HepG2 (cell line): ENCODE data around the gene RAD23A. TPM values are rescaled to one million over a fixed set of nuclear protein-coding genes. Genes with fewer than 3 reads are reported as not detected.

Experiments
- ADNP ChIP-seq: sonication (generic); formaldehyde crosslinking; IDR thresholded peaks from 2 replicates; pipeline ENCODE4 v1.4.0; 2020; ENCODE audit warnings: missing genetic modification reagents
- CBX5 ChIP-seq: sonication (generic); formaldehyde crosslinking; IDR thresholded peaks from 2 replicates; pipeline ENCODE4 v1.4.0; 2020; ENCODE audit warnings: missing genetic modification reagents, borderline replicate concordance
- CEBPB ChIP-seq: IDR thresholded peaks from 2 replicates; pipeline ENCODE4 v1.6.1; 2011; ENCODE audit warnings: low read depth, low read length, improper control_type of control experiment, borderline replicate concordance
- HMG20A ChIP-seq: IDR thresholded peaks from 2 replicates; pipeline ENCODE4 v1.6.1; 2016; ENCODE audit warnings: borderline replicate concordance
- HNRNPH1 ChIP-seq: fragments of 200-400 bp; formaldehyde crosslinking; optimal IDR thresholded peaks from 2 replicates; pipeline ENCODE3; 2017; ENCODE audit warnings: mild to moderate bottlenecking, low read depth, low read length
- JUNB ChIP-seq: sonication (generic); formaldehyde crosslinking; IDR thresholded peaks from 2 replicates; pipeline ENCODE4 v1.8.0; 2022; ENCODE audit warnings: missing genetic modification reagents, mild to moderate bottlenecking, borderline replicate concordance
- KLF11 ChIP-seq: IDR thresholded peaks from 2 replicates; pipeline ENCODE4 v1.6.1; 2016; ENCODE audit warnings: missing compliant biosample characterization
- KLF16 ChIP-seq, 2 experiments: sonication (generic) in 1 of 2; formaldehyde crosslinking in 1 of 2; IDR thresholded peaks; 2 replicates each; pipeline versions ENCODE4 v1.6.1 to v1.8.0; 2016 to 2023; ENCODE audit warnings: missing genetic modification reagents in 2 of 2, missing compliant biosample characterization in 1 of 2
- POLR2AphosphoS5 ChIP-seq: IDR thresholded peaks from 2 replicates; pipeline ENCODE4 v1.6.1; 2012; ENCODE audit warnings: low read depth, low read length
- SP140L ChIP-seq: sonication (generic); formaldehyde crosslinking; IDR thresholded peaks from 2 replicates; pipeline ENCODE4 v1.4.0; 2020; ENCODE audit warnings: missing genetic modification reagents, borderline replicate concordance
- YEATS2 ChIP-seq: sonication (generic); formaldehyde crosslinking; IDR thresholded peaks from 2 replicates; pipeline ENCODE4 v1.4.0; 2020; ENCODE audit warnings: missing genetic modification reagents, borderline replicate concordance
- ZNF235 ChIP-seq: sonication (generic); formaldehyde crosslinking; IDR thresholded peaks from 2 replicates; pipeline ENCODE4 v1.8.1; 2023; ENCODE audit warnings: mild to moderate bottlenecking, missing genetic modification reagents, borderline replicate concordance
- ZNF607 ChIP-seq: sonication (generic); formaldehyde crosslinking; IDR thresholded peaks from 2 replicates; pipeline ENCODE4 v1.5.1; 2020; ENCODE audit warnings: missing genetic modification reagents, mild to moderate bottlenecking, borderline replicate concordance
- ZNF839 ChIP-seq: sonication (generic); formaldehyde crosslinking; IDR thresholded peaks from 2 replicates; pipeline ENCODE4 v1.4.0; 2020; ENCODE audit warnings: missing genetic modification reagents, mild to moderate bottlenecking, borderline replicate concordance
- polyA plus RNA-seq, 8 experiments: library from polyadenylated mRNA; depleted of rRNA in 3 of 8; stranded (reverse) in 7 of 8; unstranded in 1 of 8; fragments of >200 nt; fragmentation: Illumina TruSeq in 4 of 8; extraction: Trizol in 4 of 8; gene quantifications; 2 replicates each; pipeline versions ENCODE4 v1.2.1 to v1.2.3, GENCODE V29; 2011 to 2016; ENCODE audit warnings: low read depth in 4 of 8, missing spikeins in 1 of 8, mixed read lengths in 1 of 8; ENCODE audit not compliant: insufficient read depth in 1 of 8
- total RNA-seq, 5 experiments: library from RNA; depleted of rRNA; stranded (reverse); fragments of >200 nt; fragmentation: Illumina TruSeq; extraction: Trizol; gene quantifications; 2 replicates each; pipeline ENCODE4 v1.2.3, GENCODE V29; 2016; ENCODE audit warnings: low read depth in 1 of 5
- TF ChIP-seq, protein P1 (sequence below): sonication (generic); formaldehyde crosslinking; IDR thresholded peaks from 2 replicates; pipeline ENCODE4 v1.8.1; 2023; ENCODE audit warnings: mild to moderate bottlenecking, inconsistent platforms, moderate library complexity, missing genetic modification reagents, borderline replicate concordance
- TF ChIP-seq, protein P2 (sequence below): sonication (generic); formaldehyde crosslinking; IDR thresholded peaks from 2 replicates; pipeline ENCODE4 v1.8.0; 2022; ENCODE audit warnings: missing genetic modification reagents, mild to moderate bottlenecking, moderate library complexity, borderline replicate concordance
- TF ChIP-seq, protein P3 (sequence below): sonication (generic); formaldehyde crosslinking; IDR thresholded peaks from 2 replicates; pipeline ENCODE4 v1.4.0; 2020; ENCODE audit warnings: low read depth, missing genetic modification reagents
- TF ChIP-seq, protein P4 (sequence below): sonication (generic); formaldehyde crosslinking; IDR thresholded peaks from 2 replicates; pipeline ENCODE4 v1.8.0; 2022; ENCODE audit warnings: low read depth, missing genetic modification reagents

RAD23A gene
- total and polyA plus RNA-seq, 2 of the 13 experiments (the other 11 are each of a cell fraction or from before 2014, with no cell fraction given): 42.5 to 54.2 TPM

DNA sequence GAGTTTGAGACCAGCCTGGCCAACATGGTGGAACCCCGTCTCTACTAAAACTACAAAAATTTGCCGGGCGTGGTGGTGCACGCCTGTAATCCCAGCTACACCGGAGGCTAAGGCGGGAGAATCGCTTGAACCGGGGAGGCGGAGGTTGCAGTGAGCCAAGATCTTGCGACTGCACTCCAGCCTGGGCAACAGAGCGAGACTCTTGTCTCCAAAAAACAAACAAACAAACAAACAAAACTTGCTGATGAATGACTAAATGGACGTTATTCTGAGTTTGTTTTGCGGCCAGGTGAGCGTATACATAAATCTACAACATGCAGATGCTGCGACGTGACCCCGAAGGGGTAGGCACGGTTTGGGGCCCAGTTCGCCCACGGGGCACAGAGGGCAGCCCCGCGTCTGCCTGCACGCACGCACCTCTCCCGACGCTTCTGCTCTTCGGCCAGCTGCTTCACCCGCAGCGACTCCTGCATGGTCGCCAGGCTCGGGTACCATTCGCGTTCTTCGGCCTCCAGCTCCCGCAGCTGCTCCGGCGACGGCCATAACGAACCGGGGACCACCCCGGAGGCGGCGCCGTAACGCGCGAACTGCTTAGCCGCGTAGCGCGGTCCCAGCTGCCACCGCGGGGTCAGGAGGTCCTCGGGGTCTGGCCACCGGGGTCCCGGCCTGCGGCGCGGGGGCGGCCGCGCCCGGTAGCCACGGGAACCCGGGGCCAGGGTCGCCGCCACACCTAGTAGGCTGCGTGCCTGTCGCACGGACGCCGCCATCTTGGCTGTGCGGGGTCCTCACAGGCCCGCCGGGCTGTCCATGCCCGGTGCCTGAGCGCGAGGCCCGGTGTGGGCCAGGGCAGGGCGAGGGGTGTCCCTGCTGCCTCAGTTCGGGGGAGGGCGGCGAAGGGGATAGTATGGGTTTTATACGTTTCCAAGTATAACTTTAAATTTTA lies 11.1 kb downstream of the RAD23A start, which contains the start of gene GADD45GIP1 (continued):
- no peak for TF ChIP-seq CBX5
- TF ChIP-seq ZNF839 (CRISPR knock-in tag): no peak
- TF ChIP-seq, protein P1, sequence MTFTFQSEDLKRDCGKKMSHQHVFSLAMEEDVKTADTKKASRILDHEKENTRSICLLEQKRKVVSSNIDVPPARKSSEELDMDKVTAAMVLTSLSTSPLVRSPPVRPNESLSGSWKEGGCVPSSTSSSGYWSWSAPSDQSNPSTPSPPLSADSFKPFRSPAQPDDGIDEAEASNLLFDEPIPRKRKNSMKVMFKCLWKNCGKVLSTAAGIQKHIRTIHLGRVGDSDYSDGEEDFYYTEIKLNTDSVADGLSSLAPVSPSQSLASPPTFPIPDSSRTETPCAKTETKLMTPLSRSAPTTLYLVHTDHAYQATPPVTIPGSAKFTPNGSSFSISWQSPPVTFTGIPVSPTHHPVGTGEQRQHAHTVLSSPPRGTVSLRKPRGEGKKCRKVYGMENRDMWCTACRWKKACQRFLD (CRISPR knock-in tag): 0 out of 2 replicates have a peak, but pooled peaks have one; percentile 15
- TF ChIP-seq ZNF607 (CRISPR knock-in tag): peak; percentile 90
- no peak for TF ChIP-seq HMG20A (CRISPR knock-in tag)
- no peak for TF ChIP-seq CEBPB
- TF ChIP-seq POLR2AphosphoS5: peak; percentile 90
- TF ChIP-seq, protein P2, sequence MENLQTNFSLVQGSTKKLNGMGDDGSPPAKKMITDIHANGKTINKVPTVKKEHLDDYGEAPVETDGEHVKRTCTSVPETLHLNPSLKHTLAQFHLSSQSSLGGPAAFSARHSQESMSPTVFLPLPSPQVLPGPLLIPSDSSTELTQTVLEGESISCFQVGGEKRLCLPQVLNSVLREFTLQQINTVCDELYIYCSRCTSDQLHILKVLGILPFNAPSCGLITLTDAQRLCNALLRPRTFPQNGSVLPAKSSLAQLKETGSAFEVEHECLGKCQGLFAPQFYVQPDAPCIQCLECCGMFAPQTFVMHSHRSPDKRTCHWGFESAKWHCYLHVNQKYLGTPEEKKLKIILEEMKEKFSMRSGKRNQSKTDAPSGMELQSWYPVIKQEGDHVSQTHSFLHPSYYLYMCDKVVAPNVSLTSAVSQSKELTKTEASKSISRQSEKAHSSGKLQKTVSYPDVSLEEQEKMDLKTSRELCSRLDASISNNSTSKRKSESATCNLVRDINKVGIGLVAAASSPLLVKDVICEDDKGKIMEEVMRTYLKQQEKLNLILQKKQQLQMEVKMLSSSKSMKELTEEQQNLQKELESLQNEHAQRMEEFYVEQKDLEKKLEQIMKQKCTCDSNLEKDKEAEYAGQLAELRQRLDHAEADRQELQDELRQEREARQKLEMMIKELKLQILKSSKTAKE (CRISPR knock-in tag): no peak
- TF ChIP-seq YEATS2 (CRISPR knock-in tag): peak; percentile 31; the same call in 1 of the 2 replicates
- no peak for TF ChIP-seq ADNP
- no peak for TF ChIP-seq KLF11 (CRISPR knock-in tag)
- 0 out of 2 replicates have a peak, but pooled peaks have one; percentile 78 for TF ChIP-seq SP140L (CRISPR knock-in tag)
- no peak for TF ChIP-seq JUNB (CRISPR knock-in tag)
- TF ChIP-seq, protein P3, sequence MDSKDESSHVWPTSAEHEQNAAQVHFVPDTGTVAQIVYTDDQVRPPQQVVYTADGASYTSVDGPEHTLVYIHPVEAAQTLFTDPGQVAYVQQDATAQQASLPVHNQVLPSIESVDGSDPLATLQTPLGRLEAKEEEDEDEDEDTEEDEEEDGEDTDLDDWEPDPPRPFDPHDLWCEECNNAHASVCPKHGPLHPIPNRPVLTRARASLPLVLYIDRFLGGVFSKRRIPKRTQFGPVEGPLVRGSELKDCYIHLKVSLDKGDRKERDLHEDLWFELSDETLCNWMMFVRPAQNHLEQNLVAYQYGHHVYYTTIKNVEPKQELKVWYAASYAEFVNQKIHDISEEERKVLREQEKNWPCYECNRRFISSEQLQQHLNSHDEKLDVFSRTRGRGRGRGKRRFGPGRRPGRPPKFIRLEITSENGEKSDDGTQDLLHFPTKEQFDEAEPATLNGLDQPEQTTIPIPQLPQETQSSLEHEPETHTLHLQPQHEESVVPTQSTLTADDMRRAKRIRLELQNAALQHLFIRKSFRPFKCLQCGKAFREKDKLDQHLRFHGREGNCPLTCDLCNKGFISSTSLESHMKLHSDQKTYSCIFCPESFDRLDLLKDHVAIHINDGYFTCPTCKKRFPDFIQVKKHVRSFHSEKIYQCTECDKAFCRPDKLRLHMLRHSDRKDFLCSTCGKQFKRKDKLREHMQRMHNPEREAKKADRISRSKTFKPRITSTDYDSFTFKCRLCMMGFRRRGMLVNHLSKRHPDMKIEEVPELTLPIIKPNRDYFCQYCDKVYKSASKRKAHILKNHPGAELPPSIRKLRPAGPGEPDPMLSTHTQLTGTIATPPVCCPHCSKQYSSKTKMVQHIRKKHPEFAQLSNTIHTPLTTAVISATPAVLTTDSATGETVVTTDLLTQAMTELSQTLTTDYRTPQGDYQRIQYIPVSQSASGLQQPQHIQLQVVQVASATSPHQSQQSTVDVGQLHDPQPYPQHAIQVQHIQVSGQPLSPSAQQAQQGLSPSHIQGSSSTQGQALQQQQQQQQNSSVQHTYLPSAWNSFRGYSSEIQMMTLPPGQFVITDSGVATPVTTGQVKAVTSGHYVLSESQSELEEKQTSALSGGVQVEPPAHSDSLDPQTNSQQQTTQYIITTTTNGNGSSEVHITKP (CRISPR knock-in tag): no peak
- TF ChIP-seq, protein P4, sequence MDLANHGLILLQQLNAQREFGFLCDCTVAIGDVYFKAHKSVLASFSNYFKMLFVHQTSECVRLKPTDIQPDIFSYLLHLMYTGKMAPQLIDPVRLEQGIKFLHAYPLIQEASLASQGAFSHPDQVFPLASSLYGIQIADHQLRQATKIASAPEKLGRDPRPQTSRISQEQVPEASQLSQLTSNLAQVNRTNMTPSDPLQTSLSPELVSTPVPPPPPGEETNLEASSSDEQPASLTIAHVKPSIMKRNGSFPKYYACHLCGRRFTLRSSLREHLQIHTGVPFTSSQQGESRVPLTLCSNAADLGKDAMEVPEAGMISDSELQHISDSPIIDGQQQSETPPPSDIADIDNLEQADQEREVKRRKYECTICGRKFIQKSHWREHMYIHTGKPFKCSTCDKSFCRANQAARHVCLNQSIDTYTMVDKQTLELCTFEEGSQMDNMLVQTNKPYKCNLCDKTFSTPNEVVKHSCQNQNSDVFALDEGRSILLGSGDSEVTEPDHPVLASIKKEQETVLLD: peak; percentile 65; the same call in 1 of the 2 replicates
- peak in 1 of 2 experiments; percentile 67; a peak in 1 of 4 replicates for TF ChIP-seq KLF16 (CRISPR knock-in tag; IDR thresholded peaks at IDR 0.05)
- TF ChIP-seq ZNF235 (CRISPR knock-in tag): peak; percentile 82; the same call in 1 of the 2 replicates
- peak; percentile 49 for TF ChIP-seq HNRNPH1
